Neural cell (in vitro differentiated cells): ENCODE results near the gene E2F4.

Source experiments
- CTCF ChIP-seq: fragments of 450-650 bp; IDR thresholded peaks from 2 replicates; pipeline ENCODE4 v1.5.1; 2014; ENCODE audit warnings: antibody characterized with exemption, mild to moderate bottlenecking, moderate library complexity; ENCODE audit not compliant: poor library complexity, severe bottlenecking
- EP300 ChIP-seq: fragments of 450-650 bp; conservative IDR thresholded peaks from 2 replicates; pipeline ENCODE4 v1.6.1; 2014; ENCODE audit warnings: antibody characterized with exemption, mild to moderate bottlenecking, moderate library complexity; ENCODE audit not compliant: poor library complexity, severe bottlenecking
- EZH2 ChIP-seq: fragments of 200-600, 300-800 bp; shearing (Covaris generic), sonication (generic); IDR thresholded peaks from 2 replicates; pipeline ENCODE4 v1.6.1; 2014; ENCODE audit warnings: antibody characterized with exemption, low read length, borderline replicate concordance, mild to moderate bottlenecking; ENCODE audit not compliant: insufficient read depth, poor library complexity, severe bottlenecking
- MXI1 ChIP-seq: fragments of 450-650 bp; conservative IDR thresholded peaks from 2 replicates; pipeline ENCODE4 v1.6.1; 2014; ENCODE audit warnings: antibody characterized with exemption, mild to moderate bottlenecking; ENCODE audit not compliant: poor library complexity, severe bottlenecking
- POLR2AphosphoS5 ChIP-seq: IDR thresholded peaks from 2 replicates; pipeline ENCODE4 v1.6.1; 2012
- RAD21 ChIP-seq: fragments of 450-650 bp; conservative IDR thresholded peaks from 2 replicates; pipeline ENCODE4 v1.6.1; 2014; ENCODE audit warnings: antibody characterized with exemption, mild to moderate bottlenecking, moderate library complexity
- REST ChIP-seq: IDR thresholded peaks from 2 replicates; pipeline ENCODE4 v1.6.1; 2012; ENCODE audit warnings: borderline replicate concordance
- TAF1 ChIP-seq: IDR thresholded peaks from 2 replicates; pipeline ENCODE4 v1.6.1; 2012; ENCODE audit warnings: low read depth

GRCh38 chr16:67210069-67210937 lies 18.3 kb downstream of the E2F4 start:
- no peak for TF ChIP-seq TAF1
- no peak for TF ChIP-seq POLR2AphosphoS5
- TF ChIP-seq CTCF = no peak
- no peak for TF ChIP-seq EP300
- no peak for TF ChIP-seq REST
- TF ChIP-seq EZH2 = no peak
- no peak for TF ChIP-seq RAD21
- TF ChIP-seq MXI1 = no peak
